Measurements from ENCODE around the gene TRAF2. TPM values are rescaled to one million over a fixed set of nuclear protein-coding genes. Genes with fewer than 3 reads are reported as not detected.

TRAF2 gene
- total RNA-seq, 1 donor: 6.2 TPM

DNA sequence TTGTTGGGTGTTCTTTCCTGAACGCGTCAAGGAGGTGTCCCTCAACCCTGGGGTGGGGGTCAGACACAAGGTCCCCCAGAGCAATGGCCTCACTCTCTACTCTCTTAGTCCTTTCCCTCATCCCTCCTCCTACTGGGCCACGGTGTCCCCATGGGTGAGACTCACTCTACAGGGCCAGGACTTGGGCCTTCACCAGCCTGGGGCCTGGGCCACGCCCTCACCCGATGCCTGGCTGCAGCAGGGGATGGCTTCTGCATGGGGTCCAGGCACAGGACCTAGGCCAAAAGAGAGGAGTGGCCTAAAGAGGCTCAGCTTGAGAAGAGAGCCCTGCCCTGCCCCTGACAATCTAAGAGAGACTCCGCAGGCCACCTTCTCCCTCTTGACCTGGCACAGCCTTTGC is 71.6 kb downstream of the TRAF2 start:
- Histone ChIP-seq H3K36me3 (ENCODE audit: insufficient read depth, low read length) (no peaks in the 10 kb centered on the region), H3K79me2 (ENCODE audit: insufficient read depth, low read length) (no peaks in the 10 kb centered on the region), H2AFZ (ENCODE audit: low read length) (no peak overlapping the region), H3K4me2 (ENCODE audit: insufficient read depth, low read length) (no peak overlapping the region), H3K27ac (ENCODE audit: low read depth, low read length) (no peak overlapping the region), H4K20me1 (ENCODE audit: insufficient read depth, low read length) (no peaks in the 10 kb centered on the region), H3K9me3 (ENCODE audit: low read depth, low read length) (no peaks in the 10 kb centered on the region), H3K4me3 (ENCODE audit: insufficient read depth, low read length) (no peak overlapping the region), H3K4me1 (ENCODE audit: insufficient read depth, low read length) (no peaks in the 10 kb centered on the region), H3K27me3 (ENCODE audit: insufficient read depth, low read length) (no peaks in the 10 kb centered on the region)
- TF ChIP-seq, protein P1, sequence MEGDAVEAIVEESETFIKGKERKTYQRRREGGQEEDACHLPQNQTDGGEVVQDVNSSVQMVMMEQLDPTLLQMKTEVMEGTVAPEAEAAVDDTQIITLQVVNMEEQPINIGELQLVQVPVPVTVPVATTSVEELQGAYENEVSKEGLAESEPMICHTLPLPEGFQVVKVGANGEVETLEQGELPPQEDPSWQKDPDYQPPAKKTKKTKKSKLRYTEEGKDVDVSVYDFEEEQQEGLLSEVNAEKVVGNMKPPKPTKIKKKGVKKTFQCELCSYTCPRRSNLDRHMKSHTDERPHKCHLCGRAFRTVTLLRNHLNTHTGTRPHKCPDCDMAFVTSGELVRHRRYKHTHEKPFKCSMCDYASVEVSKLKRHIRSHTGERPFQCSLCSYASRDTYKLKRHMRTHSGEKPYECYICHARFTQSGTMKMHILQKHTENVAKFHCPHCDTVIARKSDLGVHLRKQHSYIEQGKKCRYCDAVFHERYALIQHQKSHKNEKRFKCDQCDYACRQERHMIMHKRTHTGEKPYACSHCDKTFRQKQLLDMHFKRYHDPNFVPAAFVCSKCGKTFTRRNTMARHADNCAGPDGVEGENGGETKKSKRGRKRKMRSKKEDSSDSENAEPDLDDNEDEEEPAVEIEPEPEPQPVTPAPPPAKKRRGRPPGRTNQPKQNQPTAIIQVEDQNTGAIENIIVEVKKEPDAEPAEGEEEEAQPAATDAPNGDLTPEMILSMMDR (IDR thresholded peaks at IDR 0.05; ENCODE audit: extremely low read depth, low read depth, low read length): no peak
- no peak for DNase-seq (ENCODE audit: insufficient read length, low spot score, missing footprints)

DNA sequence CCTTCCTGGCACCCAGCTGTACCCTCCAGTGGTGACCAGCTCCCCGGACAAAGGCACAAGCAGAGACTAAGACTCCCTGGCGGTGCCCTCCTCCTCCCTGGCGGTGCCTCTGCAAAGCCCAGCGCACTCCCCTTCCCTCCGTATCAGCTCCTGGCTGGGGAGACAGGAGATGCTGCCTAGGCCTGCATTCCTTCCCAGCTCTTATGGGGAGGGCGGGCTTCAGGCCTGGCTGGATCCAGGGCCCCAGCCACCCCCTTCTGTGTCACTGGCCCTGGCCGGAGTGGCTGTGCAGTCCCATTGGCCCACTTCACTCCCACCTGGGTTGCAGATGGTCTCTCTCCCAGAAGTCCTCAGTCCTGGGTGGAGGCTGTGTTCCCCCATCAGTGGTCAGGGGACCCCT is 72.2 kb downstream of the TRAF2 start:
- H3K4me1 ChIP-seq (ENCODE audit: insufficient read depth, low read length): no peaks in the 10 kb centered on the region
- H3K27me3 ChIP-seq (ENCODE audit: insufficient read depth, low read length): no peaks in the 10 kb centered on the region
- TF ChIP-seq, protein P1 (IDR thresholded peaks at IDR 0.05; ENCODE audit: extremely low read depth, low read depth, low read length): no peak
- no peak overlapping the region for H2AFZ ChIP-seq (ENCODE audit: low read length)
- H3K4me3 ChIP-seq (ENCODE audit: insufficient read depth, low read length): no peak overlapping the region
- H3K27ac ChIP-seq (ENCODE audit: low read depth, low read length): no peak overlapping the region
- no peaks in the 10 kb centered on the region for H4K20me1 ChIP-seq (ENCODE audit: insufficient read depth, low read length)
- H3K36me3 ChIP-seq (ENCODE audit: insufficient read depth, low read length): no peaks in the 10 kb centered on the region
- H3K79me2 ChIP-seq (ENCODE audit: insufficient read depth, low read length): no peaks in the 10 kb centered on the region
- no peaks in the 10 kb centered on the region for H3K9me3 ChIP-seq (ENCODE audit: low read depth, low read length)
- no peak overlapping the region for H3K4me2 ChIP-seq (ENCODE audit: insufficient read depth, low read length)
- DNase-seq (ENCODE audit: insufficient read length, low spot score, missing footprints): no peak

DNA sequence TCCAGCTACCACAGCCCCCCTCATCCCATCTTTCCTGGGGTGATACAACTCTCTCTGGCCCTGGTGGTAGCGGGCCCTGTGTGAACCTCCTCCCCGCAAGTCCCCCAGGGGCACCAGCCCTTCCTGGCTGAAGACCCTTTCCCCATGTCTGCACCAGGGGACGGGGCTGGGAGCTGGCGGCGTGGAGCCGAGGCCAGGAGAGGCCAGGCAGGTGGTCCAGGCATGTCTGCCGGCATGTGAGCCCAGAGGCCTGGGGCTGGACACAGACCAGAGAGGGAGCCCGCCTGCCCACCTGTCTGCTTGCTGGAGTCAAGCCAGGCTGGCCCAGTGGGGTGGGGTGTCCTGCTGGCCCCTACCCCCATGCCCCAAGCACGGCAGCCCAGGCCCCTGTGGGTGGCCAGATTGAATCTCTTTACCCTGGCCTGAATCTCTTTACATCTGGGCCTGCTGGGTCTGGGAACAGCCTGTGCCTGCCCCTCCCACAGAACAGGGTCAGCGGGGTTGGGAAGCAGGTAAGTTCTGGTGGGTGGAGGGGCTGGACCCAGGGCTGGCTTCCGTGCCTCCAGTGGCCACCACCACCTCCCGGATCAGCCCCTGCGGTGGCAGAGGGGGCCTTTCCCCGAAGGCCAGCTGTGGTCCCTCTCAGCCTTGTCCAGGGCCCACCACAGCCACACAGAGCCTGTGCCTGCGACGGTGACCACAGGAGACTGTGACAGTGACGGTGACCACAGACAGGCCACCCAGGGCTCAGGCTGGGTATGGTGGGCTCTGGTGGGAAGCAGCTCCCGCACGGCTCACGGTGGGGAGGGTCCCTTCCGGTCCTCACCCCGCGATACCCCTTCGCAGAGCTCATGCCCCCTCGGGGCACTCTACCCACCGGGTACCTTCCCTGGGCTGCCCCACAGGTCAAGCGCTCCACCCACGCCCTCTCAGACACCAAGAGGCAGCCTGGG is 72.9 kb downstream of the TRAF2 start:
- Histone ChIP-seq H3K4me1 (ENCODE audit: insufficient read depth, low read length) (no peaks in the 10 kb centered on the region), H4K20me1 (ENCODE audit: insufficient read depth, low read length) (no peaks in the 10 kb centered on the region), H2AFZ (ENCODE audit: low read length) (no peak overlapping the region), H3K36me3 (ENCODE audit: insufficient read depth, low read length) (no peaks in the 10 kb centered on the region), H3K4me2 (ENCODE audit: insufficient read depth, low read length) (no peak overlapping the region), H3K9me3 (ENCODE audit: low read depth, low read length) (no peaks in the 10 kb centered on the region), H3K79me2 (ENCODE audit: insufficient read depth, low read length) (no peaks in the 10 kb centered on the region), H3K4me3 (ENCODE audit: insufficient read depth, low read length) (no peak overlapping the region), H3K27me3 (ENCODE audit: insufficient read depth, low read length) (no peaks in the 10 kb centered on the region), H3K27ac (ENCODE audit: low read depth, low read length) (no peak overlapping the region)
- DNase-seq (ENCODE audit: insufficient read length, low spot score, missing footprints): no peak
- TF ChIP-seq, protein P1 (IDR thresholded peaks at IDR 0.05; ENCODE audit: extremely low read depth, low read depth, low read length): no peak

DNA sequence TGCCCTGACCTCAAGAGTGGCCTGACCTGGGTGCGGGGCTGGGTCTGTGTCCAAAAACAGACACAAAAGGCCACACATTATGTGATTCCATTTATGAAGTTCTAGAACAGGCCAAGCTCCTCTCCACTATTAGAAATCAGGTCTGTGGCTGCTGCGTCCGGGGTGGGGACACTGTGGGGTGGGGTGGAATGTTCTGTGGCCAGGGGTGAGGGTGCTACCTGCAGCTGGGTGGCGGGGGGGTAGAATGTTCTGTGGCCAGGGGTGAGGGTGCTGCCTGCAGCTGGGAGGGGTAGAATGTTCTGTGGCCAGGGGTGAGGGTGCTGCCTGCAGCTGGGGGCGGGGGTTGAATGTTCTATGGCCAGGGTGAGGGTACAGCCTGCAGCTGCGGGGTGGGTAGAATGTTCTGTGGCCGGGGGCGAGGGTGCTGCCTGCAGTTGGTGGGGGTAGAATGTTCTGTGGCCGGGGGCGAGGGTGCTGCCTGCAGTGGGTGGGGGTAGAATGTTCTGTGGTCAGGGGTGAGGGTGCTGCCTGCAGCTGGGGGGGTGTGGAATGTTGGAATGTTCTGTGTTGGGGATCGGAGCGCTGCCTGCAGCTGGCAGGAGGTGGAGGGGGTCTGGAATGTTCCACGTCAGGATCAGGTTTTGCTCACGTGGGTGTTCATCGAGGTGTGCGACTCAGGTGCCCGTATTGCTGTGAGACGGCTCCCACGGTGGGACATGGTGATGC is 74.1 kb downstream of the TRAF2 start:
- no peak overlapping the region for H3K4me2 ChIP-seq (ENCODE audit: insufficient read depth, low read length)
- H3K27ac ChIP-seq (ENCODE audit: low read depth, low read length): no peak overlapping the region
- H3K79me2 ChIP-seq (ENCODE audit: insufficient read depth, low read length): no peaks in the 10 kb centered on the region
- no peaks in the 10 kb centered on the region for H3K9me3 ChIP-seq (ENCODE audit: low read depth, low read length)
- H3K4me1 ChIP-seq (ENCODE audit: insufficient read depth, low read length): no peaks in the 10 kb centered on the region
- TF ChIP-seq, protein P1 (IDR thresholded peaks at IDR 0.05; ENCODE audit: extremely low read depth, low read depth, low read length): no peak
- H3K36me3 ChIP-seq (ENCODE audit: insufficient read depth, low read length): no peaks in the 10 kb centered on the region
- H3K4me3 ChIP-seq (ENCODE audit: insufficient read depth, low read length): no peak overlapping the region
- H2AFZ ChIP-seq (ENCODE audit: low read length): no peak overlapping the region
- no peaks in the 10 kb centered on the region for H3K27me3 ChIP-seq (ENCODE audit: insufficient read depth, low read length)
- DNase-seq (ENCODE audit: insufficient read length, low spot score, missing footprints): no peak
- no peaks in the 10 kb centered on the region for H4K20me1 ChIP-seq (ENCODE audit: insufficient read depth, low read length)
